Stimulated activated naive CD8-positive, alpha-beta T cell treated with anti-CD3 and anti-CD28 coated beads, Interleukin-15, amount 100 ng/mL, for 72 hours (primary cell): Measurements from ENCODE around the gene CCDC134.
"Not testable (repeated sequence)": the region's sequence is repeated elsewhere in the genome, so short reads cannot be mapped to it uniquely, and the experiment has no call there.

Experiments
- ATAC-seq: fragments of 150-1000 bp; cut with Tn5 transposase; 2 replicates; pipeline ENCODE4 v1.10.0; 2021; ENCODE audit warnings: mild to moderate bottlenecking, moderate library complexity
- DNase-seq, 2 donors: peaks; one replicate each; pipeline ENCODE4 v3.0.0; 2021 to 2022
- H3K27ac Mint-ChIP-seq, 2 donors: one replicate each; pipeline ENCODE4 v1.8.0; 2022; ENCODE audit warnings: mild to moderate bottlenecking in 2 of 2, mixed read lengths in 2 of 2, moderate library complexity in 2 of 2
- H3K27me3 Mint-ChIP-seq: one replicate; pipeline ENCODE4 v1.8.0; 2022; ENCODE audit warnings: mixed read lengths
- H3K4me1 Mint-ChIP-seq: one replicate; pipeline ENCODE4 v1.8.0; 2022; ENCODE audit warnings: mild to moderate bottlenecking, mixed read lengths
- H3K4me3 Mint-ChIP-seq, 2 donors: one replicate each; pipeline ENCODE4 v1.8.0; 2022; ENCODE audit warnings: mild to moderate bottlenecking in 2 of 2, mixed read lengths in 2 of 2, moderate library complexity in 1 of 2
- H3K9me3 Mint-ChIP-seq, 2 donors: one replicate each; pipeline ENCODE4 v1.8.0; 2022; ENCODE audit warnings: mixed read lengths in 2 of 2

Gene CCDC134

DNA sequence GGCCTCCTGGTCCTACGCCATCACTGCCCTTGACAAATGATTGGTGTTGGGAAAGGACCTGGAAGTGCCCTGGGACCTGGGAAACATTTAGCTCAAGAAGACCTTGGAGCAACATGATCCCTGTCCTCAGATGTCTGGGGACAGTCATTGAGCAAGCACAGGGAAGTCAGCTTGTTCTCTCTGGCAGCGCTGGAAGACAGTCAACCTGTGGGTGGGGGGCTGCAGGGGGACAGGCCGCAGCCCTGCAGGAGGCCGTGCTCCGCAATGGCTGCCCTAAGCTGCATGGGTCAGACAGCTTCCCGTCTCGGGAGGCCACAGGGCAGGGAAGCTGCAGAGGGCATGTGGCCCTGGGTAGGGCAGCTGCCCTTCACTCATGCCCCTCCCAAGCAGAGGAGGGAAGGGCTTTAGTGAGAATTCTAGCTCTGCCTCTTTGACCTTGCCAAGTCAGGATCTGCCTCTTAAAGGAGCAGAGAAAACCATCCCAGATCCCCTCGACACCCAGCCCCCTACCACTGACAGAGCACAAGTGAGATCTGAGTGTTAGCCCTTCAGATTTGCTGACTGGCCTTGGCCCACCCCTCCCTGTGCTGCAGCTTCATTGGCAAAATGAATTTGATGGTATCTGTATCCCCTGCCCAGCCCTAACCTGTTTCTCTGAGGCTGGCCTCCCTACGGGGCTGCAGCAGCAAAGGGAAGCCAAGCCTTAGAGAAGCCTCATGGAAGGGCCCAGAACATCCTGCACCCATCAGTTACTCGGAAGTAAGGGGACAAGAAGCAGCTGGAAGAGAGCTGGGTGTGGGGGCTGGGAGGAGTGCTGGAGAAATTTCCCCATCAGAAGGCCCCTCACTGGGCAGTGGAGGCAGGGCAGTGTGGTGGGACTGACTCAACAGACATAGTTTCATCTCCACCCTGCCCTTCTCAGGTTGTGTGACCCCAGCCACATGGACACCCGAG is 26.2 kb downstream of the CCDC134 start:
- no peak for DNase-seq
- peaks cover 51% of the 10 kb centered on the region for H3K4me1 Mint-ChIP-seq
- no peak overlapping the region for H3K4me3 Mint-ChIP-seq

DNA sequence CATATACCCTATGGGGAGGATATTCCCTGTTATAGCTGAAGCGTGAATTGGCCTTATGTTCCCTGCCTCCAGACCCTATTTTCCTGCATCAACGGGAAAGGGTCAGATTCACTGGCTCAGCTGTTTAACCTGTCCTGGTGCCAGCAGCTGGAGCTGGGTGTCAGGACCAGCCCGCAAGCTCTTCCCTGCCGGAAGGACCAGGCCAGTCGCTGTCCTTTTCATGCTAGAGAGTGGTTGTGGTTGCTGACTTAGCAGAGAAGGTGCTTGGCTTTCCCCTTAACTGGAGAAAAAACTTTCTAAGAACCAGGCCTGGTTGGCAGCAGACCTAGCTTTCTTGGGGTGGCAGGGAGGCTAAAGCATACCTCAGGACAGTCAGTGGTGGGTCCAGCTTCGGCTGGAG is 27.2 kb downstream of the CCDC134 start:
- DNase-seq (no peak), ATAC-seq (no peak)
- peaks cover 50% of the 10 kb centered on the region for H3K4me1 Mint-ChIP-seq
- H3K4me3 Mint-ChIP-seq, result no peak overlapping the region
- no peaks in the 10 kb centered on the region for H3K27me3 Mint-ChIP-seq
- H3K9me3 Mint-ChIP-seq, result no peaks in the 10 kb centered on the region
- H3K27ac Mint-ChIP-seq, result no peak overlapping the region

More for the DNA sequence above, 26.2 kb downstream of the CCDC134 start:
- no peak for ATAC-seq
- no peak overlapping the region for H3K27ac Mint-ChIP-seq
- H3K27me3 Mint-ChIP-seq, result no peaks in the 10 kb centered on the region
- no peaks in the 10 kb centered on the region for H3K9me3 Mint-ChIP-seq

GRCh38 chr22:41828516-41828915 is 28.0 kb downstream of the CCDC134 start:
- Mint-ChIP-seq H3K27ac (peak overlapping the region in 1 of 2 donors; percentile 2), H3K4me3 (no peak overlapping the region), H3K4me1 (peaks cover 46% of the 10 kb centered on the region), H3K27me3 (no peaks in the 10 kb centered on the region), H3K9me3 (no peaks in the 10 kb centered on the region)
- ATAC-seq (no peak), DNase-seq (no peak)

- H3K27me3 Mint-ChIP-seq, result no peaks in the 10 kb centered on the region
- no peak overlapping the region for H3K4me3 Mint-ChIP-seq
- DNase-seq (no peak), ATAC-seq (no peak)
- H3K9me3 Mint-ChIP-seq, result no peaks in the 10 kb centered on the region
- peaks cover 48% of the 10 kb centered on the region for H3K4me1 Mint-ChIP-seq
- H3K27ac Mint-ChIP-seq, result no peak overlapping the region
Observed at GRCh38 chr22:41830174-41830573, 29.7 kb downstream of the CCDC134 start.

- H3K4me1 Mint-ChIP-seq, result peaks cover 56% of the 10 kb centered on the region
Observed at GRCh38 chr22:41831383-41831782, 30.9 kb downstream of the CCDC134 start.

DNA sequence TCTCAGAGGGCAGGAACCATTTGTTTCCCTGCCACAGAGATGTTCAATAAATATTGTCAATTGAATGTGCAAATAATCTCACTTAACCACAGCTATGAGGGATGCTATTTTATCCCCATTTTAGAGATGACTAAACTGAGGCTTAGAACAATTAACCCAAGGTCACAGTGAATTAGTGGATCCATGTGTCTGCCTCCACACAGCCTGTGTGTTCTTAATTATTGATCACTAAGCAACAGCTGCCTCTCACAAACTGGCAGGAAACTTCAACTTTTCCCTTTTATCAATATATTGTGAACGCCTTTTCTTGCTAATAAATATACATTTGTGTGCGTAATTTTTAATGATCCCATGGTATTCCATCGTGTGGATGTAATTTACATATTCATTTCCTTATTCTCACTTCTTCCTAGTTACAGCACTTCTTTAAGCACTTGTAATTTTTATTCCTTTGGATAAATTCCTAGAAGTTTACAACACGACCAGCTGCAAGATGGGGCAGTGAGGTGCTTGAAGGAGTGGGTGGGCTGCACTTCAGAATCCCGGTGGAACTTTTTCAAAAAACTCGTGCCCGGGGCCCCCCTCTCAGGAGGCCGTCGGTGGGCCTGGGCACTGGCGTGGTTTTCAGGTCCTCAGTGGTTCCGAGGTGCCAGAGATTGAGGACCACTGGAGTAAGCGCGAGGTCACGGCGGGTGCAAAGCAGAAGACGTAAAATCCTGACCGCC is 31.5 kb downstream of the CCDC134 start:
- Mint-ChIP-seq H3K4me3 (peak overlapping the region; percentile 88 to 97), H3K27ac (peak overlapping the region; percentile 99), H3K4me1 (peaks cover 58% of the 10 kb centered on the region), H3K9me3 (no peaks in the 10 kb centered on the region), H3K27me3 (no peaks in the 10 kb centered on the region)
- ATAC-seq, result no peak
- DNase-seq, result no peak

More at GRCh38 chr22:41831383-41831782, 30.9 kb downstream of the CCDC134 start:
- DNase-seq, result no peak
- no peak for ATAC-seq
- Mint-ChIP-seq H3K27ac (no peak overlapping the region), H3K9me3 (no peaks in the 10 kb centered on the region), H3K4me3 (peak overlapping the region; percentile 16 to 88), H3K27me3 (no peaks in the 10 kb centered on the region)

- peaks cover 55% of the 10 kb centered on the region for H3K4me1 Mint-ChIP-seq
- H3K9me3 Mint-ChIP-seq, result no peaks in the 10 kb centered on the region
- peak; percentile 96 for ATAC-seq
- no peaks in the 10 kb centered on the region for H3K27me3 Mint-ChIP-seq
- H3K4me3 Mint-ChIP-seq, result peak within 1 kb of the TSS; percentile 88 to 97
- peak within 1 kb of the TSS; percentile 99 for H3K27ac Mint-ChIP-seq
- peak; percentile 97 to 98 for DNase-seq
Observed at GRCh38 chr22:41832553-41833368, 32.3 kb downstream of the CCDC134 start, which contains the start of gene SREBF2. SREBF2 (plus strand) TSS chr22:41833105; CDS start chr22:41833271, 166 bp downstream.

DNA sequence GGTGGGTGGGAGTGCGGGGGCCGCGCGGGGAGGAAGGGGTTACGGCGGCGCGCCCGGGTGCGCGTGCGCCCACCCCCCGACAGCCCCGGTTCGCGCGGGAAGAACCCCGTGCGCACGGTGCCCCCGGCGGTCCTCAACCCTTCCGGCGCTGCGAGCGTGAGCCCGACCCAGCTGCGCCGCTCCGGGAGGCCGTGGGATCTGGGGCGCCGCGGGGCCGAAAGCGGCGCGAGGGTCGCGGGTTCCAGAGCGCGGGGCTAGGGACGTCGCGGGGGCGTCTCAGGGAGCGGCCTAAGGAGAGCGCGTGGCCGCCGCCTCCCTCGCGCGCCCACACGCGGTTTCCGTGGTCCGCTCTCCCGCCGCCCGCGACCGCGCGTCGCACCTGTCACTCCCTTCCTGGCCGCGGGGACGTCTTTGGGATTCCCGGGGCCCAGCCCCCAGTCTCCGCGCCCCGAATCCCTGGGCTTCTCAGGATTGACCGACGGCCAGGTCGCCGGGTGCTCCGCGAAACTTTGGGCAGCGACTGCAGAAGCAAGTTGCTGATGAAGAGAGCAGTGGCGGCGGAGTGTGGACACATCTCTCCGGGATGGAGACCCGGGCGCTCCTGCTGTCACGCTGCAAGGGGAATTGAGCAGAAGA is 33.0 kb downstream of the CCDC134 start:
- Mint-ChIP-seq H3K9me3 (no peaks in the 10 kb centered on the region), H3K4me3 (peak overlapping the region; percentile 88 to 97)

DNA sequence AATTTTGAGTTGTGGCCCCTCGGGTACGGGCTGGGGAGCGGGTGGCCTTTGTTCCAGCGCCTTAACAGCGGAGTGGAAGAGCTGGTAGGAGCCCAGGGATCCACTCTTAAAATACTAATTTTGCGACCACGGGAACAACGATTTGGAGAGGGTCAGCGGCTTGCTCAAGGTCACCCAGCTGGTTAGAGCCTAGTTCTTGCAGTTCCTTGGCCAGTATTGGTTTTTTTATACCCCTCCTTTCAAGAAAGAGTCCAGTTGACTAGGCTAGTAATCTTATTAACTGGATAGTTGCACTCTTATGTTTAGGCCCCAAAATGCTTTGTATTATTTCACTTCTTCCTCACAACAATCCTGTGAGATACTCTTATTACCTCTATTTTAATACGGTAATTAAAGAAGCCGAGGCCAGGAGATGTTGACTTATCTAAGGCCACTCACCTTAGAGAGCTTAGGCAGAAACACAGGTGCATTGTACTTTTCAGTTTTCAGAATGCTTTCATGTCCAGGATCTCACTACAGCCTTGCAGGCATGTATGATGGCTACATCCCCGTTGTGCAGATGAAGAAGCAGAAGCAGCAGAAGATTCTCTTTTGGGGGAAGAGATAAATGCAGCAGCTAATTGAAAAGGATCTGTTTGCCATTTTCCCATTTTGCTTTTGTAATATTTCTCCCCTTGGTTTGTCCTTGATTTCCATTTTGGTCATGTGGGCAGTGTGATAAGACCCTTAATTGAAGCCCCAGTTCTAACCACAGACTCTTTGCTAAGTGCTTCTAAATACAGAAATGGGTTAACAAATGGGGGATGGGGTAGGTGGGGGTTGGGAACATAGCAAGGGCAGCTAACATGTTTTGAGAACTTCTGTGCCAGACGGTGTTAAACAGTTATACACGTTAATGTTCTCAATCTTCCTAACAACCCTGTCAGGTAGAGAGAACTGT is 33.8 kb downstream of the CCDC134 start:
- Mint-ChIP-seq H3K27me3 (no peaks in the 10 kb centered on the region), H3K27ac (peak overlapping the region; percentile 37 to 95), H3K9me3 (no peaks in the 10 kb centered on the region), H3K4me3 (peak overlapping the region; percentile 88 to 89), H3K4me1 (peaks cover 61% of the 10 kb centered on the region)
- ATAC-seq (no peak), DNase-seq (no peak)

More for the DNA sequence above, 33.0 kb downstream of the CCDC134 start:
- no peaks in the 10 kb centered on the region for H3K27me3 Mint-ChIP-seq
- DNase-seq (peak; percentile 41 to 53), ATAC-seq (peak; percentile 48)
- peak overlapping the region; percentile 37 to 95 for H3K27ac Mint-ChIP-seq
- peaks cover 55% of the 10 kb centered on the region for H3K4me1 Mint-ChIP-seq

DNA sequence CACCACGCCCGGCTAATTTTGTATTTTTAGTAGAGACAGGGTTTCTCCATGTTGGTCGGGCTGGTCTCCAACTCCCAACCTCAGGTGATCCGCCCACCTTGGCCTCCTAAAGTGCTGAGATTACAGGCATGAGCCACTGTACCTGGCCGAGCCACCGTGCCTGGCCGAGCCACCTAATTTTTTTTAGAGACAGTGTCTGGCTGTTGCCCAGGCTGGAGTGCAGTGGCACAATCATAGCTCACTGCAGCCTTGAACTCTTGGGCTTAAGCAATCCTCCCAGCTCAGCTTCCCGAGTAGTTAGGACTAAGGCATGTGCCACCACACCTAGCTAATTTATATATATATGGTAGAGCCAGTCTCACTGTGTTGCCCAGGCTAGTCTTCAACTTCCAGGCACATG is 35.0 kb downstream of the CCDC134 start:
- not testable (repeated sequence) for H3K4me3 Mint-ChIP-seq, H3K9me3 Mint-ChIP-seq, ATAC-seq, H3K27me3 Mint-ChIP-seq, H3K27ac Mint-ChIP-seq, DNase-seq
- peaks cover 69% of the 10 kb centered on the region for H3K4me1 Mint-ChIP-seq

DNA sequence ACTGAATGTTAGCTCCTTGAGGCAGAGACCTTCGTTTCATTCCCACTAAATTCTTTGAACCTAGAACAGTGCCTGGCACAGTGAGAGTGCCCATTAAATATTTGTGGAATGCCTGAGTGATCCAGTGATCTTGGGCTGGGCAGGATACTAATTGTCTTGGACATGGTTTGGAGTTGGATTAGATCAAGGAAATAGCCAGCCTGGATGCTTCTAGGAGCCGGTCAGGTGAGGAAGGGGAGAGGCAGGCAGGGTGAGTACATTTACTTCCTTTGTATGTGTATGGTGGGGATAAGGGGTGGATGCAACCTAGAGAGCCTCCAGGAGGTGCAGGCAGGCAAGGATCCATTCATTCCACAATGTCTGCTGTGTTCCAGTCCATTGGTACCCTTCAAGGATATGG is 36.1 kb downstream of the CCDC134 start:
- DNase-seq (no peak), ATAC-seq (no peak)
- Mint-ChIP-seq H3K4me3 (no peak overlapping the region), H3K27me3 (no peaks in the 10 kb centered on the region), H3K27ac (no peak overlapping the region), H3K4me1 (peaks cover 69% of the 10 kb centered on the region), H3K9me3 (no peaks in the 10 kb centered on the region)

- Mint-ChIP-seq H3K9me3 (no peaks in the 10 kb centered on the region), H3K4me1 (peaks cover 71% of the 10 kb centered on the region), H3K27me3 (no peaks in the 10 kb centered on the region), H3K27ac (peak overlapping the region in 1 of 2 donors; percentile 3), H3K4me3 (no peak overlapping the region)
- ATAC-seq (no peak), DNase-seq (no peak)
Observed at GRCh38 chr22:41838842-41839618, 38.6 kb downstream of the CCDC134 start.

DNA sequence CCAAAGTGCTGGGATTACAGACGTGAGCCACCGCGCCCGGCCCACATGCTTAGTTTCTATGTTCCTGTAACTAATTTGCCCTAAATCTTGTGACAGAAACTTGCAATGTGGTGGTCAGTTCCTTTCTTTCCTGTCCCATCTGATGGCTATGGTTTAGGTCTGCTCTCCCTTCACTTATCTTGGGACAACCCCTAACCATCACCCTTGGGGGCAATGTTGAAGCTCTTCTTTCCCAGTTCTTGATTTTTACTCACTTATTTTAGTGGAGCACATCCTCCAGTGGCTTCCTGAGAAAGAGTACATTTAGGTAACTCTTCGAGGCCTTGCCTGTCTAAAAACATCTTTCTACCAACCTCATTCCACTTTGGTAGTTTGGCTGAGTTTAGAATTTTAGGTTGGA is 39.7 kb downstream of the CCDC134 start:
- ATAC-seq, result no peak
- Mint-ChIP-seq H3K4me1 (peaks cover 75% of the 10 kb centered on the region), H3K9me3 (no peaks in the 10 kb centered on the region), H3K27me3 (no peaks in the 10 kb centered on the region), H3K4me3 (no peak overlapping the region), H3K27ac (peak overlapping the region in 1 of 2 donors; percentile 23)
- DNase-seq, result no peak
